ENCODE measurements around the gene PMFBP1.
A peak's percentile ranks its signal among the peaks of the same experiment; 100 is the strongest.

PMFBP1 gene, protein sequence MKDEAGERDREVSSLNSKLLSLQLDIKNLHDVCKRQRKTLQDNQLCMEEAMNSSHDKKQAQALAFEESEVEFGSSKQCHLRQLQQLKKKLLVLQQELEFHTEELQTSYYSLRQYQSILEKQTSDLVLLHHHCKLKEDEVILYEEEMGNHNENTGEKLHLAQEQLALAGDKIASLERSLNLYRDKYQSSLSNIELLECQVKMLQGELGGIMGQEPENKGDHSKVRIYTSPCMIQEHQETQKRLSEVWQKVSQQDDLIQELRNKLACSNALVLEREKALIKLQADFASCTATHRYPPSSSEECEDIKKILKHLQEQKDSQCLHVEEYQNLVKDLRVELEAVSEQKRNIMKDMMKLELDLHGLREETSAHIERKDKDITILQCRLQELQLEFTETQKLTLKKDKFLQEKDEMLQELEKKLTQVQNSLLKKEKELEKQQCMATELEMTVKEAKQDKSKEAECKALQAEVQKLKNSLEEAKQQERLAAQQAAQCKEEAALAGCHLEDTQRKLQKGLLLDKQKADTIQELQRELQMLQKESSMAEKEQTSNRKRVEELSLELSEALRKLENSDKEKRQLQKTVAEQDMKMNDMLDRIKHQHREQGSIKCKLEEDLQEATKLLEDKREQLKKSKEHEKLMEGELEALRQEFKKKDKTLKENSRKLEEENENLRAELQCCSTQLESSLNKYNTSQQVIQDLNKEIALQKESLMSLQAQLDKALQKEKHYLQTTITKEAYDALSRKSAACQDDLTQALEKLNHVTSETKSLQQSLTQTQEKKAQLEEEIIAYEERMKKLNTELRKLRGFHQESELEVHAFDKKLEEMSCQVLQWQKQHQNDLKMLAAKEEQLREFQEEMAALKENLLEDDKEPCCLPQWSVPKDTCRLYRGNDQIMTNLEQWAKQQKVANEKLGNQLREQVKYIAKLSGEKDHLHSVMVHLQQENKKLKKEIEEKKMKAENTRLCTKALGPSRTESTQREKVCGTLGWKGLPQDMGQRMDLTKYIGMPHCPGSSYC

DNA sequence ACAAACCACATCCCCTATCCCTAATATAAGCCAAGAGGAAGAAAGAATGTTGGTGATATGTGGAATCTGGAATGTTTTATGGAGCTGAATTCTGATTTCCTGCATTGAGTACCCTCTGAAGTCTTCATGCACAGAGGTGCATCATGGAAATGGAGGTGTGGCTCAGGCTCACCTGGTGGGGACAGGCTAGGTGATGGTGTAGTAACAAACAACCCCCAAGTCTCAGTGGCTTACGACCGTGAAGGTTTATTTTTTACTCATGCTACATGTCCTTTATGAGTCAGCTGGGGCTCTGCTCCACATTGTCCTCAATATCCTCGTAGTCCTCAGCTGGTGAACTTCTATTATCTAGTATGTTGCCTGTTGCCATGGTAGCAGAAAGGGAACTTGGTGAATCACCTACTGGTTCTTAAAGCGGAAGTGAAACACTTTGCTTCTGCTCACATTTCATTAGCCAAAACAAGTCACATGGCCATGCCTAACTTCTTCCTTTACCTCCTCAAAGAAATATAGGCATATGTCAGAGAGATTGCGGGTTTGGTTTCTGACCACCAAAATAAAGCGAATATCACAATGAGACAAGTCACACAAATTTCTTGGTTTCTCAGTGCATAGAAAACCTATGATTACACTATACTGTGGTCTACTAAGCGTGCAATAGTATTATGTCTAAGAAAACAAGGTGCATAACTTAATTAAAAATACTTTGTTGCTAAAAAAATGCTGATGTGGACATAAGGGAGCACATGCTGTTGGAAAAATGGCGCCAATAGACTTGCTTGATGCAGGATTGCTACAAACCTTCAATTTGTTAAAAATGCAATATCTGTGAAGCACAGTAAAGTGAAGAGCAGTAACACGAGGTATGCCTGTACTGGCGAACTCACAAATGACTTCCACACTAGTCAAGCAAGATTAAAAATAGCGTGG is at the start of gene PMFBP1:
TSS of gene PMFBP1 (minus strand) at position 51 of the 930 bp plus-strand sequence. CDS start 947 bp downstream, outside the sequence.
- no peak for TF ChIP-seq CTCF (IDR thresholded peaks at IDR 0.05; ENCODE audit: extremely low read depth, missing control alignments)
- DNase-seq (ENCODE audit: low spot score): peak; percentile 70

DNA sequence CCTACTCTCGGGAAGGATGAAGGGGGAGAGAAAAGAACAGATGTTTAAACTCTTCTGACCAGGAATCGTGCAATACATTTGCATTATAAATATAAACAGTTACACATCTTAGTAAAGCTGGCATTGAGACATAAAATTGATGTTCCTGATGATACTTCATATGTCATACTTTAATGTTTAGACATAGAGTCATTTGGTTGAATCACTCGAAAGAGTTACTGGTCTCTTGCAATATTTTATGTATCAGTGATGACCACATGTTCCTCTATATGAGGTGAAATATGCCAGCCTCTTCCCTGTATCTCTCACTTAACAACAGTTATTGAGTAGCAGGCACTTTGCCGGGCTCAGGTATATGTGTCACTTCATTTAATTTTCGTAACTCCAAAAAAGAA is 49.7 kb upstream of the PMFBP1 start:
- DNase-seq (ENCODE audit: low spot score): no peak
- TF ChIP-seq CTCF (IDR thresholded peaks at IDR 0.05; ENCODE audit: extremely low read depth, missing control alignments): no peak

GRCh38 chr16:72220875-72221629 is 49.1 kb upstream of the PMFBP1 start:
- no peak for TF ChIP-seq CTCF (IDR thresholded peaks at IDR 0.05; ENCODE audit: extremely low read depth, missing control alignments)
- no peak for DNase-seq (ENCODE audit: low spot score)

DNA sequence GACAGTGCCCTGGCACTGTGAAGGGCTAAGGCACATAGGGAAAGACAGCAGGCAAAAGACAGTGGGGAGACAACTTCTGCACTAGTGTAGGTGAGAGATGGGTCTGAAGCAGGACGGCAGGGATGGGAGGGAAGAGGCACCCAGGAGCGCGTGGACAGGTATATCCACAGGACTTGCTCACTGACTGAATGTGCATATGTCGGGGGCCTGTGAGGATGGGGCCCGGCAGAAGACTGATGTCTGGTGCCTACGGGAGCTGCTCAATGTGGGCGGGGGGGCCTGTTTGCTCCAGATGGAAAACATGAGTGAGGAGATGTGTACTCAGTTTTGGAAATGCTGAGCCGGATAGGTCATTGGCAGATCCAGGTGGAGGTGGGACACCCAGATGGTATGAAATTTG is 47.3 kb upstream of the PMFBP1 start:
- no peak for DNase-seq (ENCODE audit: low spot score)

DNA sequence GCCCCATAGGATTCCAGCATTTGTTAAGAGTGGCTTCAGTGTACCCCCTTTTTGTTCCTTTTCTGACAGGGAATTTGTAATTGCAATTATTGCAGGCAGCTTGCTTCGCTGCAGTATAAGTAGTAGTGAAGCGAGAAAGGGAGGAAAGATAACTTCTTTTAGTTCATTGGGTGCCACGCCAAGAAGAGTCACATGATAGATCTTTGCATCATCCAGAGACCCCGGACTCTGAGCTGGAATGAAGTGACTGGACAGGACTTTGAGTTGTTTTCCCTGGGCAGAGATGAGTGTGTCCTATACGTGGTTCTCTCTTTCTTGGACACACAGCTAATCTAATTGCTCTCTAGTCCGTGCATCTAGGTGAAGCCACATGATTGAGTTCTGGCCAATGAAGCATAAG is 44.8 kb upstream of the PMFBP1 start:
- TF ChIP-seq CTCF (IDR thresholded peaks at IDR 0.05; ENCODE audit: extremely low read depth, missing control alignments): no peak
- no peak for DNase-seq (ENCODE audit: low spot score)

More for the DNA sequence above, 47.3 kb upstream of the PMFBP1 start:
- no peak for TF ChIP-seq CTCF (IDR thresholded peaks at IDR 0.05; ENCODE audit: extremely low read depth, missing control alignments)

DNA sequence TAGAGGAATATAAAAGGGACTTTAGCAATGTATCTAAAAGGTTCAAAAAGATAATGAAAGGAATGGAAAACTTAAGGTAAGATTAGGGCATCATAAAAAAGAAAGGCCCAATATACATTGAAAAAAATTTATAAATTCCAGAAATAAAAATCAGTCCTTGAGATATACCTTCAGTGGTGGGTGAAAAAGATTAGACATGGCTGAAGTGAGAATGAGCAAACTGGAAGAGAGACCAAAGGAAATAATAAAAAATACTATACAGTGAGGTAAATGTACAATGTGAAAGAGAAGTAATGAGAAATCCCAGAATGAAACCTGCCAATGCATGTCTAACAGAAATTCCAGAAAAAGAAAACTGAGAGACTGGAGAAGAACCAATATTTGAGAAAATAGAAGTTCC is 42.9 kb upstream of the PMFBP1 start:
- no peak for DNase-seq (ENCODE audit: low spot score)
- no peak for TF ChIP-seq CTCF (IDR thresholded peaks at IDR 0.05; ENCODE audit: extremely low read depth, missing control alignments)

Data from GM20000 (cell line).